ENCODE measurements around the gene ARFGEF2.

DNA sequence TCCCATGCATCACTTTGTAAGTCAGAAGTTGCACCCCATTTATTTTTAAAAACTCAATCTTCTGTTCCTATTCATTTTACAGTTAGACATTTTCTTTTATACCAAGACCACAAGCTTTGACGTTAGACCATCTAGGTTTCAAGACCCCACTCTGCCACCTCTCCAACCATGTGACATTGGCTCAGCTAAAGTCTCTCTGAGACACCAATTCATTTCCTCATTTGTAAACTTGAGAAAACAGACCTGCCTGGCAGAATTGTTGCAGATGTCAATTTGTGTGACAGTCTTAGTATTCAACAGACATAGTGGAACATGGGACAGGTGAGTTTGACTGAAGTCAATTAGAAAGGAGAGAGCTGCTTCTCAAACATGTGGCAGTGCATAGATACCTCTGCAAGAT lies 69.0 kb downstream of the ARFGEF2 start:
- TF ChIP-seq, protein P1, sequence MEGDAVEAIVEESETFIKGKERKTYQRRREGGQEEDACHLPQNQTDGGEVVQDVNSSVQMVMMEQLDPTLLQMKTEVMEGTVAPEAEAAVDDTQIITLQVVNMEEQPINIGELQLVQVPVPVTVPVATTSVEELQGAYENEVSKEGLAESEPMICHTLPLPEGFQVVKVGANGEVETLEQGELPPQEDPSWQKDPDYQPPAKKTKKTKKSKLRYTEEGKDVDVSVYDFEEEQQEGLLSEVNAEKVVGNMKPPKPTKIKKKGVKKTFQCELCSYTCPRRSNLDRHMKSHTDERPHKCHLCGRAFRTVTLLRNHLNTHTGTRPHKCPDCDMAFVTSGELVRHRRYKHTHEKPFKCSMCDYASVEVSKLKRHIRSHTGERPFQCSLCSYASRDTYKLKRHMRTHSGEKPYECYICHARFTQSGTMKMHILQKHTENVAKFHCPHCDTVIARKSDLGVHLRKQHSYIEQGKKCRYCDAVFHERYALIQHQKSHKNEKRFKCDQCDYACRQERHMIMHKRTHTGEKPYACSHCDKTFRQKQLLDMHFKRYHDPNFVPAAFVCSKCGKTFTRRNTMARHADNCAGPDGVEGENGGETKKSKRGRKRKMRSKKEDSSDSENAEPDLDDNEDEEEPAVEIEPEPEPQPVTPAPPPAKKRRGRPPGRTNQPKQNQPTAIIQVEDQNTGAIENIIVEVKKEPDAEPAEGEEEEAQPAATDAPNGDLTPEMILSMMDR (IDR thresholded peaks at IDR 0.05; ENCODE audit: low read depth, low read length), result no peak
- no peak for TF ChIP-seq EZH2phosphoT487 (IDR thresholded peaks at IDR 0.05; ENCODE audit: low read depth)
